GM23248 (cell line): Measurements from ENCODE around the gene TREX2.

Experiments
- EZH2 ChIP-seq: fragments of 200-600 bp; sonication (generic); IDR thresholded peaks from 2 replicates; pipeline ENCODE4 v1.6.1; 2018; ENCODE audit warnings: antibody characterized with exemption, mild to moderate bottlenecking; ENCODE audit not compliant: insufficient read depth, poor library complexity, severe bottlenecking
- EZH2phosphoT487 ChIP-seq: fragments of 200-600 bp; sonication (generic); IDR thresholded peaks from 2 replicates; pipeline ENCODE4 v1.6.1; 2018; ENCODE audit warnings: antibody characterized with exemption, moderate library complexity, mild to moderate bottlenecking, low read depth; ENCODE audit not compliant: insufficient read depth

DNA sequence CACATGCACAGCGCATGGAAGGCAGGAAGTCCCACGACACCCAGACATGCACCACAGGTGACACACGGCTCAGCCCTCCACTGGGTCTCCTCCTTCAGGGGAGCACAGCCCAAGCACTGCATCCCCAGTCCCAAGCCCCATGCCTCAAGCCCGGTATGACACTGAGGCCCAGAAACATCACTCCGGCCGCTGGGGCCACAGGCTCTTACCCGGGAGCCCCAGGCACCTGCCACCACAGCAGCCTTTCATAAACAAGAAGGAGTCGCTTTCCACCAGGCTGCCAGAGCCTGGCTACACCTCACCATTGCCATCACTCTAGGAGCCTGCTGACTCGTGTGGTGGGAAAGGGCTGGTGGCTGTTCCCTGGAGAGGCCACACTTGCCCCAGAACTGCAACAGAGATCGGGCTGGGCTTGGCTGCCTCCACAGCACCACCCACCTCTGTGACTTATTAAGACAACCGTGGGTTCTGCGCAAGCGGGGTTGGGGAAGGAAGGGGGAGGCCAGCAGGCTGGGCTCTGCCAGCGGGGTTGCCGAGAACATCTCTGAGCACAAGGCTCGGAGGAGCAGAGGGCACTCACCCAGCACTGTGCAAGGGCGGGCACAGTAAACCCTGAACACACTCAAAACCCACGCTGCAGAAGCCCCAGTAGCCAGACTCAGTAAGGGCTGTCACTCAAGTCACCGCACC, 20.0 kb upstream of the TREX2 start:
- TF ChIP-seq EZH2 (no peak), EZH2phosphoT487 (no peak)
